MM.1S (cell line): ENCODE results near the gene S100A16.

Source experiments
- CTCF ChIP-seq: fragments of 300-600 bp; sonication (generic); IDR thresholded peaks from 2 replicates; pipeline ENCODE4 v1.5.1; 2016; ENCODE audit warnings: antibody characterized with exemption, low read length, mixed read lengths
- EZH2phosphoT487 ChIP-seq: fragments of 300-600 bp; sonication (generic); IDR thresholded peaks from 2 replicates; pipeline ENCODE4 v1.6.1; 2018; ENCODE audit warnings: antibody characterized with exemption, low read length

- no peak for TF ChIP-seq CTCF
- no peak for TF ChIP-seq EZH2phosphoT487
Measured at GRCh38 chr1:153651771-153652170, 38.8 kb upstream of the S100A16 start.
